H1 (cell line): ENCODE results near the gene TUBB2B. TPM values are rescaled to one million over a fixed set of nuclear protein-coding genes. Genes with fewer than 3 reads are reported as not detected.

ENCODE experiments used
- BACH1 ChIP-seq: IDR thresholded peaks from 2 replicates; pipeline ENCODE4 v1.6.1; 2012; ENCODE audit warnings: low read length, improper control_type of control experiment
- BCL11A ChIP-seq, 2 experiments: IDR thresholded peaks; one replicate each; pipeline ENCODE4 v1.6.1; 2011; ENCODE audit warnings: low read depth in 2 of 2, low read length in 2 of 2, mild to moderate bottlenecking in 2 of 2
- CHD1 ChIP-seq: IDR thresholded peaks from 2 replicates; pipeline ENCODE4 v1.6.1; 2012; ENCODE audit warnings: low read depth, low read length, improper control_type of control experiment
- EZH2 ChIP-seq: fragments of 200-600 bp; sonication (generic); IDR thresholded peaks from 2 replicates; pipeline ENCODE4 v1.7.1; 2012; ENCODE audit warnings: low read depth, mild to moderate bottlenecking, moderate library complexity, low read length, inconsistent platforms; ENCODE audit not compliant: severe bottlenecking
- JUN ChIP-seq: IDR thresholded peaks from 2 replicates; pipeline ENCODE4 v1.6.1; 2011; ENCODE audit warnings: low read depth, mild to moderate bottlenecking, improper control_type of control experiment, low read length
- POLR2A ChIP-seq, 2 experiments: IDR thresholded peaks; 1 replicate in 1 of 2; 2 replicates in 1 of 2; pipeline ENCODE4 v1.6.1; 2011; ENCODE audit warnings: low read depth in 2 of 2, low read length in 2 of 2, mild to moderate bottlenecking in 2 of 2; ENCODE audit errors: control extremely low read depth in 1 of 2
- SIN3A ChIP-seq, 2 experiments: IDR thresholded peaks in 1 of 2; conservative IDR thresholded peaks in 1 of 2; 2 replicates each; pipeline ENCODE4 v1.6.1; 2011 to 2012; ENCODE audit warnings: low read length in 2 of 2, improper control_type of control experiment in 1 of 2, low read depth in 1 of 2, mild to moderate bottlenecking in 1 of 2
- SRF ChIP-seq: IDR thresholded peaks from 2 replicates; pipeline ENCODE4 v1.6.1; 2011; ENCODE audit warnings: mild to moderate bottlenecking, low read depth, low read length, moderate library complexity
- TAF1 ChIP-seq: IDR thresholded peaks from 2 replicates; pipeline ENCODE4 v1.6.1; 2011; ENCODE audit warnings: mild to moderate bottlenecking, low read depth, low read length
- TCF12 ChIP-seq: IDR thresholded peaks from 2 replicates; pipeline ENCODE4 v1.6.1; 2011; ENCODE audit warnings: low read depth, mild to moderate bottlenecking, low read length
- polyA plus RNA-seq, 7 experiments: library from polyadenylated mRNA; depleted of rRNA in 3 of 7; stranded (reverse) in 5 of 7; unstranded in 2 of 7; fragments of >200 nt in 5 of 7; fragments of 200-250 nt in 2 of 7; gene quantifications; 1 replicate in 5 of 7; 2 replicates in 1 of 7; 4 replicates in 1 of 7; pipeline versions ENCODE4 v1.2.1 to v1.2.3, GENCODE V29; 2011 to 2013; ENCODE audit warnings: missing spikeins in 2 of 7, mixed read lengths in 2 of 7
- total RNA-seq: library from RNA; stranded (reverse); fragmentation: NEBNext Ultra II Directional; extraction: Animal tissue kit (Norgen Biotek cat#: 25700); gene quantifications from 2 replicates; pipeline ENCODE4 v1.2.1, GENCODE V29; 2021
- TF ChIP-seq, protein P1 (sequence below): fragments of 300-600 bp; sonication (generic); IDR thresholded peaks from 2 replicates; pipeline ENCODE4 v1.7.1; 2012; ENCODE audit warnings: low read length, moderate library complexity, mild to moderate bottlenecking, inconsistent platforms; ENCODE audit not compliant: insufficient replicate concordance

The TUBB2B gene
- total and polyA plus RNA-seq, 2 of the 8 experiments (the other 6 are each of a cell fraction or from before 2014, with no cell fraction given) = 612 to 722 TPM

DNA sequence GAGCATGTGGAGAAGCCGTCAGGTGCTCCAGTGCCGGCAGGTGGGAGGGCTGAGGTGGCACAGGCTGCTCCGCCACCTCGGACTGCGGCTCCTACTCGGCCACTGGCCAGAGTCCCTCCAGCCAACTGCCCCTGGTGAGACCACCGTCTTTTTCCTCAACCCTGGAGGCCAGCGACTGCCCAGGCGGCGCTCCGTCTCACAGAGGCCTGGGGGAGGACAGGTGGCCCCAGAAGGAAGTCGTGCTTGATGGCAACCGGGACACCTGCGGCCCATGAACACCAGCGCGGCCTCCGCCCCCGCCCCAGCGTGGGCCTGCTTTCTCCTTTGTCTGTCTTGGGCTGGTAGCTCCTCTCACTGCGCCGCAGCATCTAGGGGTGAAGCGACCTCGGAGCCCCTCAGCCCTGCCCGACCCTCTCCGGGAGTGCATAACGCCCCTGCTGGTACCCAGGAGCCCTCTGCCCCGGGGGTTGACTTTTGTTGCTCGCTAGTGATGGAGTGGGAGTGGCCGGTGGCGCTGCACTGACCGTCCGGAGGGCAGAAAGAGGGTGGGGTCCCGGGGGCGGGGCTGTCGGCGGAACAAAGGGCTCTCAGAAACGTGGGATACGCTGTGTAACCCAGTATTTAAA is 706 bp upstream of the TUBB2B start (continued):
- TF ChIP-seq, protein P1, sequence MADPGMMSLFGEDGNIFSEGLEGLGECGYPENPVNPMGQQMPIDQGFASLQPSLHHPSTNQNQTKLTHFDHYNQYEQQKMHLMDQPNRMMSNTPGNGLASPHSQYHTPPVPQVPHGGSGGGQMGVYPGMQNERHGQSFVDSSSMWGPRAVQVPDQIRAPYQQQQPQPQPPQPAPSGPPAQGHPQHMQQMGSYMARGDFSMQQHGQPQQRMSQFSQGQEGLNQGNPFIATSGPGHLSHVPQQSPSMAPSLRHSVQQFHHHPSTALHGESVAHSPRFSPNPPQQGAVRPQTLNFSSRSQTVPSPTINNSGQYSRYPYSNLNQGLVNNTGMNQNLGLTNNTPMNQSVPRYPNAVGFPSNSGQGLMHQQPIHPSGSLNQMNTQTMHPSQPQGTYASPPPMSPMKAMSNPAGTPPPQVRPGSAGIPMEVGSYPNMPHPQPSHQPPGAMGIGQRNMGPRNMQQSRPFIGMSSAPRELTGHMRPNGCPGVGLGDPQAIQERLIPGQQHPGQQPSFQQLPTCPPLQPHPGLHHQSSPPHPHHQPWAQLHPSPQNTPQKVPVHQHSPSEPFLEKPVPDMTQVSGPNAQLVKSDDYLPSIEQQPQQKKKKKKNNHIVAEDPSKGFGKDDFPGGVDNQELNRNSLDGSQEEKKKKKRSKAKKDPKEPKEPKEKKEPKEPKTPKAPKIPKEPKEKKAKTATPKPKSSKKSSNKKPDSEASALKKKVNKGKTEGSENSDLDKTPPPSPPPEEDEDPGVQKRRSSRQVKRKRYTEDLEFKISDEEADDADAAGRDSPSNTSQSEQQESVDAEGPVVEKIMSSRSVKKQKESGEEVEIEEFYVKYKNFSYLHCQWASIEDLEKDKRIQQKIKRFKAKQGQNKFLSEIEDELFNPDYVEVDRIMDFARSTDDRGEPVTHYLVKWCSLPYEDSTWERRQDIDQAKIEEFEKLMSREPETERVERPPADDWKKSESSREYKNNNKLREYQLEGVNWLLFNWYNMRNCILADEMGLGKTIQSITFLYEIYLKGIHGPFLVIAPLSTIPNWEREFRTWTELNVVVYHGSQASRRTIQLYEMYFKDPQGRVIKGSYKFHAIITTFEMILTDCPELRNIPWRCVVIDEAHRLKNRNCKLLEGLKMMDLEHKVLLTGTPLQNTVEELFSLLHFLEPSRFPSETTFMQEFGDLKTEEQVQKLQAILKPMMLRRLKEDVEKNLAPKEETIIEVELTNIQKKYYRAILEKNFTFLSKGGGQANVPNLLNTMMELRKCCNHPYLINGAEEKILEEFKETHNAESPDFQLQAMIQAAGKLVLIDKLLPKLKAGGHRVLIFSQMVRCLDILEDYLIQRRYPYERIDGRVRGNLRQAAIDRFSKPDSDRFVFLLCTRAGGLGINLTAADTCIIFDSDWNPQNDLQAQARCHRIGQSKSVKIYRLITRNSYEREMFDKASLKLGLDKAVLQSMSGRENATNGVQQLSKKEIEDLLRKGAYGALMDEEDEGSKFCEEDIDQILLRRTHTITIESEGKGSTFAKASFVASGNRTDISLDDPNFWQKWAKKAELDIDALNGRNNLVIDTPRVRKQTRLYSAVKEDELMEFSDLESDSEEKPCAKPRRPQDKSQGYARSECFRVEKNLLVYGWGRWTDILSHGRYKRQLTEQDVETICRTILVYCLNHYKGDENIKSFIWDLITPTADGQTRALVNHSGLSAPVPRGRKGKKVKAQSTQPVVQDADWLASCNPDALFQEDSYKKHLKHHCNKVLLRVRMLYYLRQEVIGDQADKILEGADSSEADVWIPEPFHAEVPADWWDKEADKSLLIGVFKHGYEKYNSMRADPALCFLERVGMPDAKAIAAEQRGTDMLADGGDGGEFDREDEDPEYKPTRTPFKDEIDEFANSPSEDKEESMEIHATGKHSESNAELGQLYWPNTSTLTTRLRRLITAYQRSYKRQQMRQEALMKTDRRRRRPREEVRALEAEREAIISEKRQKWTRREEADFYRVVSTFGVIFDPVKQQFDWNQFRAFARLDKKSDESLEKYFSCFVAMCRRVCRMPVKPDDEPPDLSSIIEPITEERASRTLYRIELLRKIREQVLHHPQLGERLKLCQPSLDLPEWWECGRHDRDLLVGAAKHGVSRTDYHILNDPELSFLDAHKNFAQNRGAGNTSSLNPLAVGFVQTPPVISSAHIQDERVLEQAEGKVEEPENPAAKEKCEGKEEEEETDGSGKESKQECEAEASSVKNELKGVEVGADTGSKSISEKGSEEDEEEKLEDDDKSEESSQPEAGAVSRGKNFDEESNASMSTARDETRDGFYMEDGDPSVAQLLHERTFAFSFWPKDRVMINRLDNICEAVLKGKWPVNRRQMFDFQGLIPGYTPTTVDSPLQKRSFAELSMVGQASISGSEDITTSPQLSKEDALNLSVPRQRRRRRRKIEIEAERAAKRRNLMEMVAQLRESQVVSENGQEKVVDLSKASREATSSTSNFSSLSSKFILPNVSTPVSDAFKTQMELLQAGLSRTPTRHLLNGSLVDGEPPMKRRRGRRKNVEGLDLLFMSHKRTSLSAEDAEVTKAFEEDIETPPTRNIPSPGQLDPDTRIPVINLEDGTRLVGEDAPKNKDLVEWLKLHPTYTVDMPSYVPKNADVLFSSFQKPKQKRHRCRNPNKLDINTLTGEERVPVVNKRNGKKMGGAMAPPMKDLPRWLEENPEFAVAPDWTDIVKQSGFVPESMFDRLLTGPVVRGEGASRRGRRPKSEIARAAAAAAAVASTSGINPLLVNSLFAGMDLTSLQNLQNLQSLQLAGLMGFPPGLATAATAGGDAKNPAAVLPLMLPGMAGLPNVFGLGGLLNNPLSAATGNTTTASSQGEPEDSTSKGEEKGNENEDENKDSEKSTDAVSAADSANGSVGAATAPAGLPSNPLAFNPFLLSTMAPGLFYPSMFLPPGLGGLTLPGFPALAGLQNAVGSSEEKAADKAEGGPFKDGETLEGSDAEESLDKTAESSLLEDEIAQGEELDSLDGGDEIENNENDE = no peak
- TF ChIP-seq SRF = no peak
- 0 out of 4 replicates have a peak, but pooled peaks have one; percentile 29 to 50 for TF ChIP-seq SIN3A (conservative IDR thresholded peaks at IDR 0.05 in 1 of 2, IDR thresholded peaks at IDR 0.05 in 1 of 2; ENCODE audit: low read depth in 1 of 2, low read length in 2 of 2)
- TF ChIP-seq JUN = no peak
- TF ChIP-seq CHD1 = no peak
- TF ChIP-seq TAF1 = no peak
- peak in 1 of 2 experiments; percentile 64; a peak in 1 of 3 replicates for TF ChIP-seq POLR2A (IDR thresholded peaks at IDR 0.05; ENCODE audit: control extremely low read depth in 1 of 2, low read depth in 2 of 2, low read length in 2 of 2)
- no peak for TF ChIP-seq BCL11A (IDR thresholded peaks at IDR 0.05; ENCODE audit: low read depth in 2 of 2, low read length in 2 of 2)
- TF ChIP-seq BACH1 = no peak
- TF ChIP-seq TCF12 = 0 out of 2 replicates have a peak, but pooled peaks have one; percentile 2
- TF ChIP-seq EZH2 = peak; percentile 25
